Skin epidermis (tissue), 12 donors: Measurements from ENCODE around the gene TBCD.

Source experiments
- H3K27ac ChIP-seq, 21 experiments: fragments of 200-600 bp; sonication (generic) in 11 of 21; one replicate each; pipeline ENCODE4 v1.5.0; 2020; ENCODE audit warnings: mild to moderate bottlenecking in 3 of 21, inconsistent platforms in 2 of 21, moderate library complexity in 2 of 21
- H3K4me3 ChIP-seq, 7 experiments: fragments of 200-600 bp; sonication (generic) in 2 of 7; one replicate each; pipeline ENCODE4 v1.5.0; 2020; ENCODE audit warnings: inconsistent platforms in 2 of 7, mild to moderate bottlenecking in 2 of 7, moderate library complexity in 1 of 7

Gene TBCD

DNA sequence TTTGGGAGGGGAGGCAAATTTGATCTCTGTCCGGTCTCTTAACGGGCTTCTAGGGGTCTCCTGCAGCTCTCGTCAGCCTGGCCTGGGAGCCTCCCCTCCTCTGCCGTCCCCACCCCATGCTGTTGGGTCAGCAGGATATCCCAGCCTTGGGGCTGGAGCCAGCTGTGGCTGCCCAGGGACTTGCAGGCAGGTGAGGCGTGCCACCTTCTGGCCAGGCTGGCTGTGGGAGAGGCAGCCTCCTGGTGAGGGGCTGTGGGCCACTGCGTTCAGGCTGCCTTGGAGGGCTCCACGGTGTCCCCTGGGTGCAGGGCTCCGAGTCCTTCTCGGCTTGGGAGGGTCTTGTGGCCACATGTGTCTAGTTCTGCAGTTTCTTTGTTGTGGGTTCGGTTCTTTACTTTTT lies 34.6 kb downstream of the TBCD start:
- peak overlapping the region in 19 of 21 experiments; percentile 8 to 81 (median 69) for H3K27ac ChIP-seq

DNA sequence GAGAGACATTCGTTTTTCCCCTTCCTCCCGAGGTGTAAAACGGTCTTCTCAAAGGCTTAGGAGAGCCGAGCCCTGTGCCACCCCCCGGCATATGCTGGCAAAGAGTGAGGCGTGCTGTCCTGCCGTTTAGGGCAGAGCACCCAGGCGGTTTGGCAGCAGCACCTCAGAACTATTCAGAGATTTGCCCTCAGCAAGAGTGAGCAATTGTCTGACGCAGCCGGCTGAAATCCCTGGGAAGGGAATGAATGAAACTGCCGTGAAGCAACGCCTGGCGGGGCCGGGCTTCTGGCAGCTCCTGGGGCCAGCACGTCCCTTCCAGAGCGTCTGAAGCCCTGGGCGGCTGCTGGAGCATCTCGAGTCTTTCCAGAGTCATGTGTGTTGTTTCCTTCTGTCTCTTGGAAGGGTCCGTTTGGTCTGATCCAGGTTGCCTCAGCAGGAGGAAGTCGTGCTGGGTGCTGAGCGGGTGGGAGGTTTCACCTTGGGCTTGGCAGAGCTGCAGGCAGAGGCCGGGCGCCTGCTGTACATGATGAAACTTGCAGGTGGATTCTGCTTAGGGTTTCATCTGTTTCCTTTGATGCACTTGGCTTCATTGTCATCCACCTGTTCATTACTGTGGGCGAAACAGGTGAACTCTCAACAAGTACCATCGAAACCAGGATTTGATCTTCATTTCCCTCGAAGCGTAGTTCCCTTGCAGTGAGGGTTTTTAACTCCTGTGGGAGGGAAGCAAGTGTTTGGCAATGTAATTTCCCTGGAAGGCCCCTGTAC lies 35.4 kb downstream of the TBCD start:
- Histone ChIP-seq H3K4me3 (no peak overlapping the region), H3K27ac (peak overlapping the region in 19 of 21 experiments; percentile 46 to 81 (median 70))

More for the DNA sequence above, 34.6 kb downstream of the TBCD start:
- no peak overlapping the region for H3K4me3 ChIP-seq

DNA sequence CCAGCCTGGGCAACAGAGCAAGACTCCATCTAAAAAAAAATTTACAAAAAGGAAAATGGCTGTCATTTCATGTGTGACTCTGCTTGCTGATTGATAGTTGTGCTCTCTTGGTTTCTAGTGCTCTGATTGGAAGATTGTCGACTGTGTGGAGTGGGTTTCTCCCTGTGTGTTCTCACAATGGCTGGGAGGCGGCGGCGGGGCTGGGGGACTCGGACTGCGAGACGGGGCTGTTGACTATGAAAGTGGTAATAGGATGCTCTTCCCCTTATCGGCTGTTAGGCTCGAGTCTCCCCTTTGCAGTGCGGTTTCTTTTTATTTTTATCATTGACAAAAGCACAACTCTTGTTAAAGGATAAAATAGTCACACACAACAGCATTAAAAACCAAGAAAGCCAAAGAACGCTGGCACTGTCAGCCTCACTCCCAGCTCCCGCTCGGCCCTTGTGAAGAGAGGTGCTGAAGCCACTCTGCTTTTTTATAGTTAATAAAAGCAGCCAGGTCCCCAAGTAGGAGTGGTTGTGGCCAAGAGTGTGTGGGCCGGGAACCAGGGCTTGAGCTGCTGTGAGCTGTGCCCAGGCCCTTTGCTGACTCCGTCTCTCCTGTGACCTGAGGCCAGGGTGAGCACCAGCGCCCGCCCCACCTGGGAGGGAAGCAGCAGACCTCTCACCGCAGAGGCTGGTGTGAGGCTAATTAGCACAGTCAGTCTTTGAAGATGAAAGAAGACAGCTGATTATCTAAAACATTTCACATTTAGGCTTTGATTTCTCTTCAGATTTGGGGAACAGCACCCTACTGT lies 36.5 kb downstream of the TBCD start:
- no peak overlapping the region for H3K4me3 ChIP-seq
- peak overlapping the region in 19 of 21 experiments; percentile 14 to 81 (median 63) for H3K27ac ChIP-seq

DNA sequence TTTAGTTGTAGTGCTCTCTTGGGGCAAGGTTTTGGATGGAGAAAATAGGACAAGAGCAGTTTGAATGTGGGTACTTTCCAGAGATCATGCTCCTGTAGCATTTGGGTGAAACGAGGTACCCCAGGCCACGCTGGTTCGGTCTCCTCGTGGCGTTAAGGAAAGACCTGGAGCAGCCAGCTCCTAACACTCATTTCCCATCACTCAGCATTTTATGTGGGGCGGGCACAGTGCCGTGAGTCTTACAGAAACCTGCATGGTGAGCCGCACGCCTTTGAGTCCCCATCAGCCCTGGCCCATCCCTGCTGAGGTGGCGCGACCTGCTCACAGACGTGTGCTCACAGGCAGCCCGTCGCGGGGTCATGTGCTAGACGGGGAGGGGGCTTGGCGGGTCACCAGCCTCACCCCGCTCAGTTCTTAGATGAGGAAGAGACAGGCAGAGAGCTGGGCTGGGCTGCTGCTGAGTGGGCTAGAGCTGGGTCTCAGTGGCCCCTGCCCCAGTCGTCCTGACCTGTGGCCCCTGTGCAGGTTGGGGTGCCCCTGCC lies 37.3 kb downstream of the TBCD start:
- Histone ChIP-seq H3K27ac (peak overlapping the region in 17 of 21 experiments; percentile 17 to 81 (median 64)), H3K4me3 (no peak overlapping the region)

DNA sequence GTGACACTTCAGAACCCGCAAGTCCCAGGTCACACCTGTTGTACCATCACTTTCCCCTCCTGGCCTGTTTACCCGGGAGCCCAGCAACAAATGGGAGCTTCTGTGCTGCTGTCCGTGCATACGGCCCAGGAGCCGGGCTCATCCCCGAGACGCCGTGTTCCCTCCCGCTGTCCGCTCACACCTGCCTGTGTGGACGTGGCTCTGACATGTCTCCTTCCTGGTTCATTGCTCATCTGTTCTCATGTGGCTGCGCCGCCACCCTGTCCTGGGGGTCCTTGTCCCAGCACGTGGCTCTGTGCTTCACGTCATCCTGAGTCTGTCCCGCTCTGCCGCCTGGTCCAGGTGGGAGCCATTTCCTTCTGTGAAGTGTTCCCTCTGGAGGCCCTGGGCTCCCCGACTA lies 37.9 kb downstream of the TBCD start:
- peak overlapping the region in 17 of 21 experiments; percentile 17 to 81 (median 63) for H3K27ac ChIP-seq

DNA sequence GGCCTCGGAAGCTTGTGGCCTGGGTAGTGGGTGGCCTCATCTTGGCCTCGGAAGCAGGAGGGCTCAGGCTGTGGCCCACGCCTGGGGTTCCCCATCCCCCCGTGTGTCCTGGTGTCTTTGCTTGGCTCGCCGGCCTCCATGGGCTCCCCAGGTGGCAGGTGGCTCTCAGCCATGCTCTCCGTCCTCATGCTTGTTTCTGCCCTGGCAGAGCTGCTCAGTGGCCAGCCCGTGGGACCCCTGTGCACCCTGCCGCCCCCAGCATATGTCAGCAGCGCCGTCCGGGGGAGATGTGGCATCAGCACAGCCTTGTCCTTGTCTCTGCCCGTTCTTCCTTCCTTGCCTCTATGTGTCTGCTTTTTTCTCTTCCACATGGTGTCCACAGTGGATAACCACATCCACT lies 38.5 kb downstream of the TBCD start:
- peak overlapping the region in 15 of 21 experiments; percentile 17 to 81 (median 64) for H3K27ac ChIP-seq
- H3K4me3 ChIP-seq = no peak overlapping the region

More for the DNA sequence above, 37.9 kb downstream of the TBCD start:
- no peak overlapping the region for H3K4me3 ChIP-seq

DNA sequence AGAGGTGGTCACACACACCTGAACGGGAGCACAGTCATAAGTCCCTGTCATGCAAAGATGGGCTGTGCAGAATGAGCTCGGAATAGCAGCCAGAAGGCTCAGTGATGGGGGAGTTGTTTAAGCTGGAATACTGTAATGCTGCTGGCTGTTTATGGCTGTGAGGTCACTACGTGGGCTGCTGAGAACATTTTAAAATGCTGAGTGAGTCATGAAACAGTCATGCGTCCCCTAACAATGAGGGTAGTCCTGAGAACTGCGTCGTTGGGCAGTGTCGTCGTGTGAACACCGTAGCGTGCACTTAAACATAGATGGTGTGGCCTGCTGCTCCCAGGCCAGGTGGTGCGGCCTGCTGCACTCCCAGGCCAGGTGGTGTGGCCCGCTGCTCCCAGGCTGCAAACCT lies 39.7 kb downstream of the TBCD start:
- Histone ChIP-seq H3K27ac (peak overlapping the region in 2 of 21 experiments; percentile 14 to 41), H3K4me3 (no peak overlapping the region)

DNA sequence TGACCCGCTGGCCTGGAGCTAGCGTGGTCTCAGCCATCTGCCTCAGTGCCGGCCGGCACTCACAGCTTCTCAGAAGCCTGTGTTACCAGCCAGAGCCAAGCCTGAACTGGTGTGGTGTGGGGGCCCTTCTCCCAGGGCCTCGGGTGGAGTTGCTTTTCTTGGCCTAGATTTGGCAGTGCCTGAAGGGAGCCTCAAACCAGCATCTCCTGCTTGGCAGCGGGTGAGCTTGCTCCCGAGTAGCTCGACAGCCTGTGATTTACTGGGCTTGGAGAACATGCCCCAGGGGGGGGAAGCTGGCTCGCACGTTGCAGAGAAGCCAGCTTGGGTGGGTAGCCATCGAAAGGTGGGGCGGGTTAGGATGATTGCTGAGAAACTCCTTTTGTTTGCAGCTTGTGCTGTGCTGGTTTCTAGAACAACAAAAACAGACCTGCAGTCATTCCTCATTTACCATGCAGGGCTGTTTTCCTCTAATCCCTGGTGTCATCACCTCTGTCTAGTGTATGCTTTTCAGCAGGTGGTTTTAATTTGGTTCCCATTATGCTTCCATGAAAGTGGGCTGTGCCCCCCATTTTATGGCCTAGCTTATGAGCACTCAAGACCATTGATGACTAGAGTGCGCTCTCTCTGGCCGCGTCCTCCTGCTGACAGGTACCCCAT lies 42.2 kb downstream of the TBCD start:
- Histone ChIP-seq H3K27ac (peak overlapping the region in 20 of 21 experiments; percentile 3 to 83 (median 66)), H3K4me3 (no peak overlapping the region)

DNA sequence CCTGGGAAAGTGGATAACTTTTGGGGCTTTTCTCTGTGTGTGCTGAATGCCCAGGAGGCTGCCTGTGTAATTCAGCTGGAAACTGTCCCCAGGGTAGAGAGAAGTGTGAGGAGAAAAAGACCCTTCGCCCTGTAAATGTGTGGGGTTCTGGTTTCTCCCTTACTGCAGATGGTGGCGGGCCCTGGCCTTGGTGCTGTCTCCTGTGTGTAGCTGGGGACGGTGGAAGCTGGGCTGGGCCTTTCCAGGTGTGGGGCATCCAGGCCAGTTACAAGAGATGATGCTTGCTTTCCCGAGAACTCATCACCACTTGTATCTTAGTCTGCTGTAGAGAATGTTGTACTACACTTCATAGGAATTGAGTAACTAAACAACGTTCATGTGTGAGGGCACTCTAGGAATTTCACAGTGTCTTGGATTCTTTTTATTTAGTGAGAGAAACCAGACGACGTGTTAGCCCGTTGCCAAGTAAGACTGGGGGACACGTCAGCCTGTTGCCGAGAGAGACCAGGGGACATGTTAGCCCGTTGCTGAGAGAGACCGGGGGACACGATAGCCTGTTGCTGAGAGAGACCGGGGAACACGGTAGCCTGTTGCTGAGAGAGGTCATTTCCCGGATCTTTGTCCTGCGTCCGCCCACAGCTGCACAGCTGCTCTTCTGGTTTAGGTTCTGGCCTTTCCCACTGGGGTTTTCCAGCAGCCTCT lies 43.1 kb downstream of the TBCD start:
- peak overlapping the region in 20 of 21 experiments; percentile 3 to 83 (median 62) for H3K27ac ChIP-seq

DNA sequence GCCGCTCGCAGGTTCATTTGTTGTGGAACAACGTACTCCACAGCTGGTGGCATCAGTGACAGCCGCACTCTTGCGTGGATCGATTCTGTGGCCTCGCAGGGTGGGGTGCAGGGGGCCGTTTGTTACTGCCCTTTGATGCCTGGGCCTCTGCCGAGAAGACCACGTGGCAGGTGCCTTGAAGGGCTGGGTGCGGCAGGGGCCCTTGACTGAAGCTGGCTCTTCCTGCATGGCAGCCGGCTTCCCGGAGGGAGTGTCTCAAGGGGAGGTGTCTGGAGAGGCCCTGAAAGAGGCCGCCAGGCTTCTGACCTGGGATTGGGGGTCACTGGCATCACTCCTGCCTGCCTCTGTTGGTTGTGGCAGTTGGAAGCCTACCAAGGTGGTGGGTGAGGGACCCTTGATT lies 43.8 kb downstream of the TBCD start:
- Histone ChIP-seq H3K27ac (peak overlapping the region in 18 of 21 experiments; percentile 3 to 83 (median 62)), H3K4me3 (no peak overlapping the region)

More for the DNA sequence above, 43.1 kb downstream of the TBCD start:
- no peak overlapping the region for H3K4me3 ChIP-seq

DNA sequence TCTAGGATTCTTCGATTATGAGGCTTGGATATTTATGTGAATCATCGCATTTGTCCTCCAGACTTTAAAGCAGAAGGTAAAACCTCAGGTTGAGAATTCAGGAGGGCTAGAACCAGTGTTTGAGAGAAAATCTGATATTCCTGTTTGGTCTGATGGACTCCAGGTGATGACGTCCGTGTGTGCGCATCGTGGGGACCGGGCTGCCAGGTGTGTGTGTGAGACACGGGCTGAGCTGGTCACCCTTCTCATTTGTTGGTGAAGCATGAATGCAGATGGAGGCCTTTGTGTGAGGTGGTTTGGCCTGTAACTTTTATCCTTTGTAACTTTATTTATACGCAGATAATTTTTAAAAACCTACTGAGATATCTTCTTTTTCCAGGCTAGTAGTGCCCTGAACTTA lies 45.2 kb downstream of the TBCD start:
- peak overlapping the region in 1 of 7 experiments; percentile 2 for H3K4me3 ChIP-seq
- H3K27ac ChIP-seq = no peak overlapping the region

DNA sequence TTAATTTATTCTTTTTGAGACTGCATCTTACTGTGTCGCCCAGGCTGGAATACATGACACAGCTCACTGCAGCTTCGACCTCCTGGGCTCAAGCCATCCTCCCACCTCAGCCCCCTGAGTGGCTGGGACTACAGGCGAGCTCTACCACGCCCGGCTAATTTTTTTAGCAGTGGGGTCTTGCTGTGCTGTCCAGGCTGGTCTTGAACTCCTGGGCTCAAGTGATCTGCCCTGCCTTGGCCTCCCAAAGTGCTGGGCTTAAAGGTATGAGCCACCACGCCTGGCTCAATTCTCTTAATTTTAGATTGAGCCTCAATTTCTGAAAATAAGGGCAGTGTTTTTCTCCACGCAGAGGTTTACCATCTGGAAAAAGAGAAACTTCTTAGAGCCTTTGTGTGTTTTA lies 46.9 kb downstream of the TBCD start:
- Histone ChIP-seq H3K27ac (no peak overlapping the region), H3K4me3 (no peak overlapping the region)

DNA sequence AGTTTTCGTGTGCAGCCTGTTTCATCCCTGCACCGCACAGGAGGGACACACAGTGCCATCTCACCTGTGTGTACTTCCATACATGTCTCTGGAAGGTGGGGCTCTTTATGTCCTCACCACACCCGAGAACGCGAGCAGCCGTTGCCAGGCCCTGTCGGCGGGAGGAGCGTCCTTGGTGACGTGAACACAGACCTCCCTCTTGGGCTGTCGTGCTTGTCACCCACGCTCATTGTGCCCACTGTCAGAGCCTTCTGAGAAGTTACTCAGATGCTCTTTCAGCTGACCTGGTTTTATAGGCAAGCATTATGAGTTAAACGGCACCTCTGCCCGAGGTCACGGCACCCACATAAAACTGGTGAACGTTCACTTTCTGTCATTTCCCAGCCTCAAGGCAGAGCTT lies 47.7 kb downstream of the TBCD start:
- Histone ChIP-seq H3K27ac (no peak overlapping the region), H3K4me3 (no peak overlapping the region)

DNA sequence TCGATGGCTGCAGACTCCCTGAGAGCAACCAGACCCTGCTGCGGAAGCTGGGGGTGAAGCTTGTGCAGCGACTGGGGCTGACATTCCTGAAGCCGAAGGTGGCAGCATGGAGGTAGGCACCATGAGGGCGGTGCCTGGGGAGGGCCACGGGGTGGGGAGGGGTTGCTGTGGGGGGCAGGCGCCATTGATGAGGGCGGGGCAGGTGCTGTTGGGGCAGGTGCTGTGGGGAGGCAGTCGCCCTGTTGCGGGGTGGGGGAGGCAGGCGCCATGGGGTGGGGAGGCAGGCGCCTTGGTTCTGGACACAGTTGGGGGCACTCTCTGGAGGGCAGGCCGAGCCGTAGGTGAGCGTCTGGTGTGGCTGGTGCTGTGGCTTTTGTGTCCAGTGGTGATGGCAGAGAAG lies 49.0 kb downstream of the TBCD start:
- no peak overlapping the region for H3K27ac ChIP-seq
- H3K4me3 ChIP-seq = no peak overlapping the region

DNA sequence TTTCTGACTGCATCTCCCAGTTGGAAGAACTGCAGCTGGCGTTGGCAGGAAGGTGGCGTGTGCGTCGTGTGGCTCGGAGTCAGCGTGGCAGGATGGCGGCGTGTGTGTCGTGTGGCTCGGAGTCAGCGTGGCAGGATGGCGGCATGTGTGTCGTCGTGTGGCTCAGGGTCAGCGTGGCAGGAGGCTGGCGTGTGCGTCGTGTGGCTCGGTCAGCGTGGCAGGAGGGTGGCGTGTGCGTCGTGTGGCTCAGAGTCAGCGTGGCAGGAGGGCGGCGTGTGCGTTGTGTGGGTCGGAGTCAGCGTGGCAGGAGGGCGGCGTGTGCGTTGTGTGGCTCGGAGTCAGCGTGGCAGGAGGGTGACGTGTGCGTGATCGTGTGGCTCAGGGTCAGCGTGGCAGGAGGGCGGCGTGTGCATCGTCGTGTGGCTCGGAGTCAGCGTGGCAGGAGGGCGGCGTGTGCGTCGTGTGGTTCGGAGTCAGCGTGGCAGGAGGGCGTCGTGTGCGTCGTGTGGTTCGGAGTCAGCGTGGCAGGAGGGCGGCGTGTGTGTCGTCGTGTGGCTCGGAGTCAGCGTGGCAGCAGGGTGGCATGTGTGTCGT lies 49.6 kb downstream of the TBCD start:
- no peak overlapping the region for H3K4me3 ChIP-seq
- no peak overlapping the region for H3K27ac ChIP-seq

DNA sequence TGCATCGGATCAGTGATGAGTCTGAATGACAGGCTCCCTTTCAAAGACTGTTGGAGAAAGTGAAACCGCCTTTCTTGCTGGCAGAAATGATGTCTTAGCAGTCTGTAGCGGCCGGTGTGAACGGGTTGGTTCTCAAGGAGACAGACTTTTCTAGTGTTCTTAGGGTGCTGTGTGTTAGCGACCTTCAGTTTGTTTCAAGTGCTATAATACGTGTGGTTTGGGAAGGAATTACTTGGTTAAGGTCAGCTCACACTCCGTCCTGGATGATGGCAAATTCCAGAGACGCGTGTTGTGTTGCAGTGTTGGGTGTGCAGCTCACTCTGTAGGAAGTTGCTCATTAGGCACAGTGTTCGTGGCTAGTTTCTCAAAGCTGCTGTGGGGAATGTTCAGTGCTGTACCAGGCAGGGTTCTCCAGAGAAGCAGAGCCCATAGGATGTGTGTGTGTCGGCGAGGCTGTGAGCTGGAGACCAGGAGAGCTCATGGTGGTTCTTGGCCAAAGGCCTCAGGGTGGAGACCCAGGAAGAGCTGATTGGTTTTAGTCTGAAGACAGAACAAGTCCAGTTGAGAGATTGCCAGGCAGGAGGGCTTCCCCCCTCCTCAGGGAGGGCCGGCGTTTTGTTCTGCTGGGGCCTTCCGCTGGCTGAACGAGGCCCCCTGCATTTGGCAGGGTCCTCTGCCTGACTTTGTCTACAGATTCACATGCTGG lies 50.4 kb downstream of the TBCD start:
- Histone ChIP-seq H3K4me3 (no peak overlapping the region), H3K27ac (no peak overlapping the region)

DNA sequence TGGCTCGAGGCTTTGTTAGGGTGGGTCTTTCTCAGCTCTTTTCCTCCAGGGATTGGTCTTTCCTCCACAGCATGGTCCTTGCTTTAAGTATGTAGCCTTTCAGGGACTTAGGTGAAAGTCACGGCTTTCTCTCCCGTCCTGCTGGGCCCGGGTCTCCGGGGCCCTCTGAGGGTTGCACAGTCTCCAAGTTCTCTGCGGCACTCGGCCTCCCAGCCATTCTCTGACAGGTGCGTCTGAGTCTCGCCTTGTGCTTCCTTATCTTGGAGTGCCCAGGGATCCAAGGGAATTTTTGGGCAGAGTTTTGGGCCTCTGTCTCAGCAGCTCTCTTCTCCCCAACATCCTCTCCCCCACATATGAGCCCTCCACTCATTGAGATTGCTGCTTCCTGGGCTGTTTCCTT lies 51.3 kb downstream of the TBCD start:
- H3K27ac ChIP-seq = no peak overlapping the region

DNA sequence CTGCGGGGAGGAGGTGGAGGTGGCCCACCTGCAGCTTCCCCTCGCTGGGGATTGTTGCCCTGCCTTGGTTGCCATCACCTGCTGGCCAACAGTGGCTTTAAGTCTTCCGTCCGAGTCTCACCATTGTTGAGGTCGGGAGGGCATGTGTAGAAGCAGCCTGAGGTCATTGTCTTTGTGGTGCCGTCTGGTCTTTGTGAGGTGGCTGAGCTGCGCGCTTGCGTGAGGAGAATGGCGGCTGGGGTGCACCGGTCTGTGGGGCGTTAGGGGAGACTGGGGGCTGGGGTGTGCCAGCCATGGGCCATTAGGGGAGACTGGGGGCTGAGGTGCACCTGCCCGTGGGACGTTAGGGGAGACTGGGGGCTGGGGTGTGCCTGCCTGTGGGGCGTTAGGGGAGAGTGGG lies 51.7 kb downstream of the TBCD start:
- no peak overlapping the region for H3K27ac ChIP-seq
- no peak overlapping the region for H3K4me3 ChIP-seq

More for the DNA sequence above, 51.3 kb downstream of the TBCD start:
- no peak overlapping the region for H3K4me3 ChIP-seq
